Parathyroid adenoma (tissue), 2 donors: ENCODE data around the gene SLC9C2.
A peak's percentile ranks its signal among the peaks of the same experiment; 100 is the strongest.
"Not testable (repeated sequence)": the region's sequence is repeated elsewhere in the genome, so short reads cannot be mapped to it uniquely, and the experiment has no call there.

ENCODE experiments used
- H2AFZ ChIP-seq: fragments of 300-600 bp; sonication (generic); one replicate; pipeline ENCODE4 v1.7.0; 2017; ENCODE audit warnings: antibody characterized with exemption, mild to moderate bottlenecking
- H3K27ac ChIP-seq: fragments of 300-600 bp; sonication (generic); one replicate; pipeline ENCODE4 v1.7.0; 2017
- H3K27me3 ChIP-seq: fragments of 300-600 bp; sonication (generic); one replicate; pipeline ENCODE4 v1.7.0; 2017; ENCODE audit warnings: low read length; ENCODE audit not compliant: control insufficient read depth, insufficient read depth
- H3K36me3 ChIP-seq: fragments of 300-600 bp; sonication (generic); one replicate; pipeline ENCODE4 v1.7.0; 2017; ENCODE audit warnings: low read length; ENCODE audit not compliant: control insufficient read depth, insufficient read depth
- H3K4me1 ChIP-seq: fragments of 300-600 bp; sonication (generic); one replicate; pipeline ENCODE4 v1.7.0; 2017; ENCODE audit warnings: control low read depth
- H3K4me2 ChIP-seq: fragments of 300-600 bp; sonication (generic); one replicate; pipeline ENCODE4 v1.7.0; 2017; ENCODE audit warnings: low read length
- H3K4me3 ChIP-seq: fragments of 300-600 bp; sonication (generic); one replicate; pipeline ENCODE4 v1.7.0; 2017; ENCODE audit warnings: low read depth, low read length
- H3K79me2 ChIP-seq: fragments of 300-600 bp; sonication (generic); one replicate; pipeline ENCODE4 v1.7.0; 2017; ENCODE audit warnings: control low read depth
- H3K9ac ChIP-seq: fragments of 300-600 bp; sonication (generic); one replicate; pipeline ENCODE4 v1.7.0; 2017; ENCODE audit warnings: mild to moderate bottlenecking
- H3K9me3 ChIP-seq: fragments of 300-600 bp; sonication (generic); one replicate; pipeline ENCODE4 v1.7.0; 2017; ENCODE audit warnings: low read length; ENCODE audit not compliant: control insufficient read depth
- TF ChIP-seq, protein P1 (sequence below): fragments of 300-600 bp; sonication (generic); IDR thresholded peaks from one replicate; pipeline ENCODE4 v1.7.0; 2017; ENCODE audit warnings: antibody characterized with exemption, mild to moderate bottlenecking
- donor health status: primary hyperparathyroidism.

Gene SLC9C2

DNA sequence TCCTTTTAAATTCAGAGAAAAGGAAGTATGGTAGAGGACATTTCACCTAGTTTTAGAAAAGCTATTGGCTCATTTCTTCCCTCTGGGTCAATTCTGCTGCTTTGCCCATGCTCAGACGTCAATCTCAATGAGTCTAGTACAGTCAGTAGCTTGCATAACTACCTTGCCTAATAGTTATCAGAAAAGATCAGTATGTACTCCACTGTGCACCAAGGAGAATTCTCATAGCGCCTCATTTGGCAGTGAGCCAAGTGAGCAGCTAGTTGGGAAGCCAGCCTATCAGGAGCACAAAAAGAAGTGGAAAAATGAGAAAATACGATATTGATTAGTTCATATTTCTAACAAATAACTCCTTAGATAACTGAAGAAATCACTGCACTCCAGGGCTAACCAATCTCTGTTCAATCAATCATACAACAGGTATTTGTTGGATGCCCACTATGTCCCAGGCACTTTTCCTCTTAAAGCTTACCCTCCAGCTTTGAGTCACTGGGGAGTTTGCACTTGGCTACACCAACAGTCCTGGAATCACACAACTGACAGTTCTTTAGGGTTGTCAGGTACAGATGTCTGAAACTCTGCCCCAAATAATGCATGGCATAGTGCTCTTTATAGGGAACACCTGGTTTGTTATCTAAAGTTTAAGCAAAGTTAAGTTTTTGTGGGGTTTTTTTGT, 75.6 kb downstream of the SLC9C2 start:
- Histone ChIP-seq H3K27ac (no peak overlapping the region), H2AFZ (no peak overlapping the region), H3K4me2 (peak overlapping the region; percentile 40), H3K9me3 (no peaks in the 10 kb centered on the region), H3K79me2 (no peaks in the 10 kb centered on the region), H3K27me3 (no peaks in the 10 kb centered on the region), H3K4me1 (no peaks in the 10 kb centered on the region), H3K9ac (no peak overlapping the region), H3K4me3 (no peak overlapping the region), H3K36me3 (no peaks in the 10 kb centered on the region)
- TF ChIP-seq, protein P1, sequence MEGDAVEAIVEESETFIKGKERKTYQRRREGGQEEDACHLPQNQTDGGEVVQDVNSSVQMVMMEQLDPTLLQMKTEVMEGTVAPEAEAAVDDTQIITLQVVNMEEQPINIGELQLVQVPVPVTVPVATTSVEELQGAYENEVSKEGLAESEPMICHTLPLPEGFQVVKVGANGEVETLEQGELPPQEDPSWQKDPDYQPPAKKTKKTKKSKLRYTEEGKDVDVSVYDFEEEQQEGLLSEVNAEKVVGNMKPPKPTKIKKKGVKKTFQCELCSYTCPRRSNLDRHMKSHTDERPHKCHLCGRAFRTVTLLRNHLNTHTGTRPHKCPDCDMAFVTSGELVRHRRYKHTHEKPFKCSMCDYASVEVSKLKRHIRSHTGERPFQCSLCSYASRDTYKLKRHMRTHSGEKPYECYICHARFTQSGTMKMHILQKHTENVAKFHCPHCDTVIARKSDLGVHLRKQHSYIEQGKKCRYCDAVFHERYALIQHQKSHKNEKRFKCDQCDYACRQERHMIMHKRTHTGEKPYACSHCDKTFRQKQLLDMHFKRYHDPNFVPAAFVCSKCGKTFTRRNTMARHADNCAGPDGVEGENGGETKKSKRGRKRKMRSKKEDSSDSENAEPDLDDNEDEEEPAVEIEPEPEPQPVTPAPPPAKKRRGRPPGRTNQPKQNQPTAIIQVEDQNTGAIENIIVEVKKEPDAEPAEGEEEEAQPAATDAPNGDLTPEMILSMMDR, result no peak

DNA sequence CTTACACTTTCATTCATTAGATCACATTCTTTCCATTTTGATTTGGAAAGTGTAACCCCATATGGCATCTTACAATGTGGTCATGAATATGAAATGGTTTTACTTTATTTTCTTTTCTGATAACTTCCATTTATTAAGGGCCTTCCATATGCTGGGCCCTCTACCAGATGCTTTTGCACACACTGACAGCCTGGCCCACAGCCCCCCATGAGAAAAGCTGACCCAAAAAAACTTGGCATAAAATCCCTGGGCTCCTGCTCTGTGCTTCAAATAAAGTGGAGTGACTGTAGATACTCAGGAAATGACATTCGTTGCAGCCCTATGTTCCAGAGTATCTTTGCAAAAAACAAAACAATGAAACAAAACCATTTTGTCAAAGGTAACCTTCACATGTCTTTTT, 76.9 kb downstream of the SLC9C2 start:
- Histone ChIP-seq H3K9ac (no peak overlapping the region), H3K9me3 (no peaks in the 10 kb centered on the region), H3K27ac (no peak overlapping the region), H3K79me2 (no peaks in the 10 kb centered on the region), H3K4me2 (no peak overlapping the region), H3K4me1 (no peaks in the 10 kb centered on the region), H2AFZ (no peak overlapping the region), H3K27me3 (no peaks in the 10 kb centered on the region), H3K4me3 (no peak overlapping the region), H3K36me3 (no peaks in the 10 kb centered on the region)
- TF ChIP-seq, protein P1, result no peak

DNA sequence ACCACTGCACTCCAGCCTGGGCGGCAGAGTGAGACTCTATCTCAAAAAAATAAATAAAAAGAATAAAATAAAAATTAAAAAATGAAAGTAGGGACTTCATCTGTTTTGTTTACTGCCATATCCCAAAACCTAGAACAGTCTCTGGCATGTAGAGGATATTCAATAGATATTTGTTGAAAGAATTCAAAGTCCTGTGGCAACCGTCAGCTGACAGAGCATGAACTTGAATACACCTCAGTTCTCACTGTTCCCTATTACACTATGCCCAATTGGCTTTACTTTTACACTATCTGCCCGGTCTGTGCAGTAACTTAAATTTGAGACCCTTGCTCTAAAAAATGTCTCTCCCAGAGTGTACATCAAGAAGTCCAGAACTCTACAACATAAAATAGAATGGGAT, 79.5 kb downstream of the SLC9C2 start:
- Histone ChIP-seq H3K4me3 (no peak overlapping the region), H3K9ac (no peak overlapping the region), H3K4me2 (no peak overlapping the region), H3K79me2 (no peaks in the 10 kb centered on the region), H3K36me3 (no peaks in the 10 kb centered on the region), H3K27me3 (no peaks in the 10 kb centered on the region), H3K4me1 (no peaks in the 10 kb centered on the region), H3K27ac (no peak overlapping the region), H2AFZ (no peak overlapping the region), H3K9me3 (no peaks in the 10 kb centered on the region)
- TF ChIP-seq, protein P1, result no peak

DNA sequence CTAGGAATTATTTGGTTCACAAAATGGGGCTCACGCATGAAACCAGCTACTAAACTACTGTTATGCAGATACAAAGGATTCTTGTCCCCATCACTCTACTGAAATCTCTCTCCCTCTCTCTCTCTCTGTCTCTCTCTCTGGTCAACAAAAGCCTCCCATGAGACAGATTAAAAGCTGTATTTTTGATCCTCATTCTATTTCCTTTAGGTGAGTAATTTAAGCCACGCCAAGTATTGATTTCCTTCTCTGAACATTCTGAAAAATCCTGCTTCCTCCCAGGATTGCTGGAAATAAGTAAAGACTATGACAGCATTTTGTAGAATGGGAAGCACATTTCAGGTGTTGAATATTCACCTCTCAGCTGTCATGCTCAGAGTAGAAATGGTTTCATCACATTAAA, 82.1 kb downstream of the SLC9C2 start:
- H3K4me3 ChIP-seq, result no peak overlapping the region
- H3K36me3 ChIP-seq, result no peaks in the 10 kb centered on the region
- H3K9ac ChIP-seq, result no peak overlapping the region
- no peak overlapping the region for H2AFZ ChIP-seq
- H3K4me1 ChIP-seq, result no peaks in the 10 kb centered on the region
- no peak overlapping the region for H3K4me2 ChIP-seq
- H3K27me3 ChIP-seq, result no peaks in the 10 kb centered on the region
- no peaks in the 10 kb centered on the region for H3K9me3 ChIP-seq
- H3K79me2 ChIP-seq, result no peaks in the 10 kb centered on the region
- TF ChIP-seq, protein P1, result no peak
- no peak overlapping the region for H3K27ac ChIP-seq

DNA sequence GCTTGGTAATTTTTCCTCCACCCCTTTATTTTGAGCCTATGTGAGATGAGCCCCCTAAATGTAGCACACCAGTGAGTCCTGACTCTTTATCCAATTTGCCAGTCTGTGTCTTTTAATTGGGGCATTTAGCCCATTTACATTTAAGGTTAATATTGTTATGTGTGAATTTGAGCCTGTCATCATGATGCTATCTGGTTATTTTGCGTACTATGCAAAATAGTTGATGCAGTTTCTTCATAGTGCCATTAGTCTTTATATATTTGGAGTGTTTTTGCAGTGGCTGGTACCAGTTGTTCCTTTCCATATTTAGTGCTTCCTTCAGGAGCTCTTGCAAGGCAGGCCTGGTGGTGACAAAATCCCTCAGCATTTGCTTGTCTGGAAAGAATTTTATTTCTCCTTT, 88.4 kb downstream of the SLC9C2 start:
- H3K36me3 ChIP-seq, H3K4me2 ChIP-seq, H2AFZ ChIP-seq, H3K27me3 ChIP-seq, H3K9me3 ChIP-seq, H3K4me3 ChIP-seq, H3K79me2 ChIP-seq, H3K4me1 ChIP-seq, H3K27ac ChIP-seq, H3K9ac ChIP-seq: not testable (repeated sequence)
